HCT116 (cell line): ENCODE results near the gene ABCG1. TPM values are rescaled to one million over a fixed set of nuclear protein-coding genes. Genes with fewer than 3 reads are reported as not detected.

ENCODE experiments used
- ATAC-seq: fragments of 200-7000 bp; cut with Tn5 transposase; 2 replicates; pipeline ENCODE4 v1.9.1; 2020; ENCODE audit warnings: mild to moderate bottlenecking, moderate library complexity
- BruUV-seq: library from RNA; stranded (reverse); fragments of 400-500 nt; replicated peaks from 2 replicates; lab custom pipeline; 2021; lab: Mats Ljungman, UMichigan
- CTCF ChIA-PET: fragments of 300-600 bp; sonication (Branson Sonifier 250); formaldehyde crosslinking; loops from one replicate; lab custom pipeline; 2021; ENCODE audit warnings: antibody characterized with exemption; lab: Charles Lee
- POLR2A ChIA-PET: fragments of 300-600, 350-600 bp; sonication (Branson Sonifier 250); formaldehyde crosslinking; loops from one replicate; lab custom pipeline; 2021; ENCODE audit warnings: antibody characterized with exemption; lab: Charles Lee
- RAD21 ChIA-PET, 2 experiments: fragments of 300-600 bp; sonication (Branson Sonifier 250); formaldehyde crosslinking; loops; one replicate each; lab custom pipeline; 2023; ENCODE audit warnings: low total read pairs in 2 of 2; ENCODE audit not compliant: uncharacterized antibody in 2 of 2, unreplicated experiment in 2 of 2, low non-redundant PET in 1 of 2; lab: Charles Lee
- DNase-seq: peaks from one replicate; pipeline ENCODE4 v3.0.0-alpha.2; 2010; ENCODE audit warnings: low read depth, low spot score
- H2AFZ ChIP-seq: fragments of 200-600 bp; shearing (Covaris generic), sonication (generic); 2 replicates; pipeline ENCODE4 v1.6.1; 2017; ENCODE audit warnings: low read depth, mixed run types, mixed read lengths, antibody characterized with exemption, low read length; ENCODE audit not compliant: poor library complexity, severe bottlenecking
- H3K27ac ChIP-seq: 2 replicates; pipeline ENCODE4 v1.5.1; 2012; ENCODE audit warnings: low read depth, low read length
- H3K27me3 ChIP-seq: fragments of 200-600 bp; sonication (generic); 2 replicates; pipeline ENCODE4 v1.6.1; 2016; ENCODE audit warnings: mixed run types, low read length, mixed read lengths; ENCODE audit not compliant: insufficient read depth
- H3K36me3 ChIP-seq, 2 experiments: fragments of 200-500 bp in 1 of 2; fragments of 200-600 bp in 1 of 2; sonication (Bioruptor generic) in 1 of 2; sonication (generic) in 1 of 2; 2 replicates each; pipeline versions ENCODE4 v1.5.1 to v1.6.1; 2014 to 2016; ENCODE audit warnings: low read length in 2 of 2, inconsistent platforms in 1 of 2, mixed read lengths in 1 of 2, mixed run types in 1 of 2; ENCODE audit not compliant: insufficient read depth in 2 of 2, control insufficient read depth in 1 of 2
- H3K4me1 ChIP-seq, 2 experiments: fragments of 200-600 bp in 1 of 2; sonication (generic) in 1 of 2; 2 replicates each; pipeline versions ENCODE4 v1.5.1 to v1.6.1; 2012 to 2017; ENCODE audit warnings: low read length in 2 of 2, inconsistent platforms in 1 of 2, mild to moderate bottlenecking in 1 of 2, mixed read lengths in 1 of 2, mixed run types in 1 of 2, moderate library complexity in 1 of 2; ENCODE audit not compliant: insufficient read depth in 2 of 2, control insufficient read depth in 1 of 2
- H3K4me2 ChIP-seq: fragments of 200-600 bp; sonication (generic); 2 replicates; pipeline ENCODE4 v1.6.1; 2017; ENCODE audit warnings: mixed run types, low read length, mixed read lengths
- H3K4me3 ChIP-seq, 2 experiments: fragments of 200-600 bp in 1 of 2; sonication (generic) in 1 of 2; replicated peaks in 1 of 2; 2 replicates each; pipeline ENCODE4 v1.5.1; 2011 to 2016; ENCODE audit warnings: low read length in 2 of 2, control low read depth in 1 of 2, low read depth in 1 of 2, mild to moderate bottlenecking in 1 of 2, mixed read lengths in 1 of 2, mixed run types in 1 of 2
- H3K79me2 ChIP-seq: fragments of 200-600 bp; sonication (generic); 2 replicates; pipeline ENCODE4 v1.6.1; 2017; ENCODE audit warnings: mild to moderate bottlenecking, mixed run types, low read length, moderate library complexity, mixed read lengths; ENCODE audit not compliant: insufficient read depth
- H3K9ac ChIP-seq: fragments of 200-600 bp; sonication (generic); 2 replicates; pipeline ENCODE4 v1.6.1; 2016; ENCODE audit warnings: low read length, mixed read lengths
- H3K9me2 ChIP-seq: fragments of 200-600 bp; sonication (generic), shearing (Covaris generic); 2 replicates; pipeline ENCODE4 v1.6.1; 2017; ENCODE audit warnings: mixed run types, mild to moderate bottlenecking, moderate library complexity; ENCODE audit not compliant: insufficient read depth
- H3K9me3 ChIP-seq, 2 experiments: fragments of 200-500 bp in 1 of 2; fragments of 200-600 bp in 1 of 2; sonication (Bioruptor generic) in 1 of 2; sonication (generic) in 1 of 2; 2 replicates each; pipeline ENCODE4 v1.6.1; 2014 to 2017; ENCODE audit warnings: low read length in 2 of 2, mixed read lengths in 2 of 2, inconsistent platforms in 1 of 2, low read depth in 1 of 2, mild to moderate bottlenecking in 1 of 2, mixed run types in 1 of 2, moderate library complexity in 1 of 2; ENCODE audit not compliant: control insufficient read depth in 1 of 2, insufficient read depth in 1 of 2
- H4K20me1 ChIP-seq: fragments of 200-600 bp; sonication (generic), shearing (Covaris generic); 2 replicates; pipeline ENCODE4 v1.6.1; 2017; ENCODE audit warnings: mixed run types, mild to moderate bottlenecking, moderate library complexity; ENCODE audit not compliant: insufficient read depth
- ATF3 ChIP-seq: IDR thresholded peaks from 2 replicates; pipeline ENCODE4 v1.6.1; 2012
- EZH2 ChIP-seq: fragments of 200-600 bp; sonication (generic); IDR thresholded peaks from 2 replicates; pipeline ENCODE4 v1.6.1; 2017; ENCODE audit warnings: antibody characterized with exemption, mixed run types
- FOSL1 ChIP-seq: IDR thresholded peaks from 2 replicates; pipeline ENCODE4 v1.6.1; 2012; ENCODE audit warnings: low read depth
- JUND ChIP-seq: IDR thresholded peaks from 2 replicates; pipeline ENCODE4 v1.6.1; 2012
- MAX ChIP-seq: IDR thresholded peaks from 2 replicates; pipeline ENCODE4 v1.6.1; 2012
- RAD21 ChIP-seq: IDR thresholded peaks from 2 replicates; pipeline ENCODE4 v1.6.1; 2012; ENCODE audit warnings: low read depth, mild to moderate bottlenecking
- SIN3A ChIP-seq: IDR thresholded peaks from 2 replicates; pipeline ENCODE4 v1.6.1; 2012; ENCODE audit warnings: low read depth
- SRF ChIP-seq: IDR thresholded peaks from 2 replicates; pipeline ENCODE4 v1.6.1; 2012; ENCODE audit warnings: low read depth
- TCF7L2 ChIP-seq: IDR thresholded peaks from 2 replicates; pipeline ENCODE4 v1.7.0; 2011; ENCODE audit warnings: borderline replicate concordance, inconsistent platforms; ENCODE audit not compliant: insufficient read depth, insufficient read length; ENCODE audit errors: extremely low read depth
- ZBTB33 ChIP-seq: IDR thresholded peaks from 2 replicates; pipeline ENCODE4 v1.6.1; 2011; ENCODE audit warnings: mild to moderate bottlenecking, low read length, moderate library complexity; ENCODE audit not compliant: insufficient replicate concordance; ENCODE audit errors: extremely low read depth
- intact Hi-C: fragments of 100-400 bp; cut with micrococcal nuclease; formaldehyde crosslinking; loops from 2 replicates; pipeline ENCODE4 v1.10.0; 2022
- total RNA-seq: library from RNA; stranded (reverse); gene quantifications from one replicate; pipeline ENCODE4 v1.2.1, GENCODE V29; 2021; ENCODE audit not compliant: unreplicated experiment

ABCG1 gene
- total RNA-seq, 1 experiment from 2014 or later: 1.6 TPM

GRCh38 chr21:42282715-42283114 is 63.8 kb downstream of the ABCG1 start:
- Histone ChIP-seq H3K4me3 (no peak overlapping the region), H3K4me1 (no peaks in the 10 kb centered on the region), H3K27ac (no peak overlapping the region), H3K9me2 (no peaks in the 10 kb centered on the region), H3K9me3 (no peaks in the 10 kb centered on the region), H3K9ac (no peak overlapping the region), H2AFZ (no peak overlapping the region), H4K20me1 (no peaks in the 10 kb centered on the region), H3K4me2 (no peak overlapping the region)
- intact Hi-C loops: no loop called here
- ChIA-PET CTCF (no interaction called here), POLR2A (no interaction called here), RAD21 (no interaction called here)
- no TSS peak for BruUV-seq
- no peak for ATAC-seq
- no peak for TF ChIP-seq ATF3
- TF ChIP-seq JUND: no peak
- no peak for TF ChIP-seq RAD21
- no peak for TF ChIP-seq TCF7L2
- TF ChIP-seq MAX: no peak
- no peak for TF ChIP-seq SRF
- TF ChIP-seq SIN3A: no peak
- no peak for TF ChIP-seq EZH2
- TF ChIP-seq, all 23 proteins: peak for 0
- no peaks in the 10 kb centered on the region for H3K36me3 ChIP-seq
- H3K27me3 ChIP-seq: no peaks in the 10 kb centered on the region
- no peaks in the 10 kb centered on the region for H3K79me2 ChIP-seq
- DNase-seq: no peak

GRCh38 chr21:42285569-42286245 is 66.8 kb downstream of the ABCG1 start:
- no TSS peak for BruUV-seq
- Histone ChIP-seq H3K9me3 (no peaks in the 10 kb centered on the region), H4K20me1 (no peaks in the 10 kb centered on the region)
- TF ChIP-seq EZH2: no peak
- no peak for TF ChIP-seq MAX
- TF ChIP-seq FOSL1: no peak
- TF ChIP-seq ZBTB33: no peak
- TF ChIP-seq, all 23 proteins: peak for 0
- ChIA-PET CTCF (interaction anchor here (1.9 kb wide), 1 partner anchor 27 kb away, joined by 7 read pairs; no protein-coding TSS in a partner anchor), RAD21 (no interaction called here), POLR2A (no interaction called here)
- H3K36me3 ChIP-seq: no peaks in the 10 kb centered on the region
- no peak overlapping the region for H3K9ac ChIP-seq
- H3K27me3 ChIP-seq: no peaks in the 10 kb centered on the region
- no peaks in the 10 kb centered on the region for H3K4me1 ChIP-seq
- no peak for ATAC-seq
- no peaks in the 10 kb centered on the region for H3K9me2 ChIP-seq
- H3K27ac ChIP-seq: no peak overlapping the region
- H3K79me2 ChIP-seq: no peaks in the 10 kb centered on the region
- DNase-seq: no peak
- H3K4me2 ChIP-seq: no peak overlapping the region
- H2AFZ ChIP-seq: no peak overlapping the region
- intact Hi-C loops: no loop called here
- no peak overlapping the region for H3K4me3 ChIP-seq
